ENCODE data around the gene RAB17. TPM values are rescaled to one million over a fixed set of nuclear protein-coding genes. Genes with fewer than 3 reads are reported as not detected.

RAB17 gene
- total and polyA plus RNA-seq, 2 of the 8 experiments (the other 6 are each of a cell fraction or from before 2014, with no cell fraction given), result 42.6 to 83.4 TPM

- H2BK20ac ChIP-seq (ENCODE audit: low read length), result peak overlapping the region; percentile 74
- peak overlapping the region; percentile 20 for H4K91ac ChIP-seq (replicated peaks; ENCODE audit: insufficient read length, low read length)
- no peaks in the 10 kb centered on the region for H3K79me2 ChIP-seq (ENCODE audit: control insufficient read depth in 1 of 2, insufficient read depth in 2 of 2, low read length in 2 of 2)
- H2AFZ ChIP-seq (ENCODE audit: low read length), result no peak overlapping the region
- no peak overlapping the region for H3K56ac ChIP-seq (replicated peaks; ENCODE audit: insufficient read length, low read depth, low read length)
- H3K23ac ChIP-seq (ENCODE audit: insufficient read length), result no peak overlapping the region
- H3K4me2 ChIP-seq (ENCODE audit: insufficient read depth in 1 of 2, low read depth in 2 of 2, low read length in 2 of 2), result peak overlapping the region in 1 of 2 experiments; percentile 16; a peak in 1 of 4 replicates
- H3K36me3 ChIP-seq (ENCODE audit: control insufficient read depth in 2 of 4, insufficient read depth in 4 of 4, low read length in 3 of 4), result no peaks in the 10 kb centered on the region
- H3K9ac ChIP-seq (replicated peaks in 1 of 4; ENCODE audit: extremely low read depth in 1 of 4, low read depth in 3 of 4, low read length in 3 of 4), result no peak overlapping the region
- H2BK5ac ChIP-seq (ENCODE audit: low read depth, low read length), result peak overlapping the region; percentile 97; the same call in 1 of the 2 replicates
- POLR2A ChIA-PET (ENCODE audit: partially characterized antibody), result interaction anchor here (0.6 to 6.3 kb wide), 8 partner anchors 10 to 117 kb away, joined by 3 to 51 read pairs (median 18); partner anchors contain the start of genes LRRFIP1 and RAB17
- H2BK15ac ChIP-seq (ENCODE audit: low read length), result no peak overlapping the region; the same call in 1 of the 2 replicates
- no peaks in the 10 kb centered on the region for H3K9me3 ChIP-seq (ENCODE audit: insufficient read depth in 2 of 2, low read depth in 1 of 2, low read length in 1 of 2)
- no peak overlapping the region for H4K8ac ChIP-seq (ENCODE audit: extremely low read depth, insufficient read depth, low read length)
- WGBS, 2 experiments (ENCODE audit: extremely low coverage in 1 of 2, insufficient coverage in 1 of 2, insufficient read length in 1 of 2, insufficient replicate concordance in 2 of 2, low coverage in 1 of 2, low lambda C conversion rate in 2 of 2, missing lambda C conversion rate in 1 of 2), result 92% methylated on average over 4 of the region's 4 CpGs; no CpG with 5 or more reads in 1 of the 2 experiments
- no peak overlapping the region for H4K5ac ChIP-seq (ENCODE audit: insufficient read length, low read depth, low read length)
- no peak overlapping the region for H3K27ac ChIP-seq (ENCODE audit: low read depth, low read length)
- H3K4me1 ChIP-seq (replicated peaks in 1 of 4; ENCODE audit: control insufficient read depth in 3 of 4, insufficient read depth in 4 of 4, low read length in 3 of 4), result peaks cover 9 to 21% (median 17%) of the 10 kb centered on the region in 4 experiments
- CTCF ChIA-PET (ENCODE audit: partially characterized antibody), result interaction anchor here (0.5 to 4.4 kb wide), 10 partner anchors 9 to 46 kb away, joined by 3 to 63 read pairs (median 10); no protein-coding TSS in a partner anchor
- H3K23me2 ChIP-seq (ENCODE audit: low read depth, low read length), result no peaks in the 10 kb centered on the region
- H3K4ac ChIP-seq (replicated peaks; ENCODE audit: insufficient read length, low read depth, low read length), result no peak overlapping the region
- peak overlapping the region; percentile 91 for H2AK5ac ChIP-seq (ENCODE audit: low read depth, low read length)
- H2BK12ac ChIP-seq (ENCODE audit: low read depth, low read length), result peak overlapping the region; percentile 89
- H3K27me3 ChIP-seq (replicated peaks in 1 of 4; ENCODE audit: control insufficient read depth in 3 of 4, extremely low read depth in 1 of 4, insufficient read depth in 3 of 4, low read length in 3 of 4), result no peaks in the 10 kb centered on the region; a peak in 1 of 7 replicates
- no peaks in the 10 kb centered on the region for H4K20me1 ChIP-seq (replicated peaks in 1 of 2; ENCODE audit: control insufficient read depth in 1 of 2, insufficient read depth in 2 of 2, low read length in 2 of 2)
- H3K79me1 ChIP-seq (ENCODE audit: low read depth, low read length), result no peaks in the 10 kb centered on the region
- DNase-seq (ENCODE audit: low read depth in 1 of 2, low spot score in 2 of 2), result no peak
- H3K4me3 ChIP-seq (ENCODE audit: extremely low read depth in 1 of 4, insufficient read depth in 2 of 4, low read depth in 3 of 4, low read length in 4 of 4), result no peak overlapping the region
- H3K18ac ChIP-seq (ENCODE audit: extremely low read depth, low read length), result peak overlapping the region; percentile 68
- no peak for FAIRE-seq
- no peak overlapping the region for H3K14ac ChIP-seq (ENCODE audit: insufficient read length)
- no peak for TF ChIP-seq ATF2 (IDR thresholded peaks at IDR 0.05; ENCODE audit: low read length)
- TF ChIP-seq GTF2F1 (IDR thresholded peaks at IDR 0.05; ENCODE audit: borderline replicate concordance, low read depth, low read length), result no peak
- TF ChIP-seq CHD1 (IDR thresholded peaks at IDR 0.05; ENCODE audit: low read depth, low read length), result no peak
- H2BK120ac ChIP-seq (replicated peaks; ENCODE audit: low read depth, low read length), result peak overlapping the region; percentile 24
Measured at GRCh38 chr2:237615631-237616249, 25.2 kb upstream of the RAB17 start.

Measured in H1 (cell line).